PC-9 (cell line): ENCODE results near the gene PLCH2. TPM values are rescaled to one million over a fixed set of nuclear protein-coding genes. Genes with fewer than 3 reads are reported as not detected.

Experiments used
- BruUV-seq: library from RNA; stranded (reverse); fragments of 400-500 nt; replicated peaks from 2 replicates; lab custom pipeline; 2021; lab: Mats Ljungman, UMichigan
- CTCF ChIA-PET: fragments of 300-600 bp; sonication (Branson Sonifier 250); formaldehyde crosslinking; loops from one replicate; lab custom pipeline; 2022; ENCODE audit warnings: antibody characterized with exemption; lab: Charles Lee
- POLR2A ChIA-PET: fragments of 300-600 bp; sonication (Branson Sonifier 250); formaldehyde crosslinking; loops from one replicate; lab custom pipeline; 2022; ENCODE audit warnings: antibody characterized with exemption; ENCODE audit not compliant: unreplicated experiment; lab: Charles Lee
- DNase-seq, 2 experiments: peaks; one replicate each; pipeline versions ENCODE4 v3.0.0 to v3.0.0-alpha.2; 2015 to 2022; ENCODE audit warnings: mixed read lengths in 1 of 2
- H2AFZ ChIP-seq: fragments of 200-600 bp; sonication (generic); 2 replicates; pipeline ENCODE4 v1.8.1; 2017; ENCODE audit warnings: antibody characterized with exemption
- H3F3A ChIP-seq: fragments of 200-600 bp; sonication (generic); 2 replicates; pipeline ENCODE4 v1.8.1; 2017; ENCODE audit warnings: antibody characterized with exemption, mild to moderate bottlenecking, low read depth; ENCODE audit not compliant: insufficient read depth
- H3K27ac ChIP-seq: fragments of 200-600 bp; sonication (generic); 2 replicates; pipeline ENCODE4 v1.6.1; 2016; ENCODE audit warnings: mixed run types
- H3K27me3 ChIP-seq: fragments of 200-600 bp; sonication (generic); 2 replicates; pipeline ENCODE4 v1.6.1; 2016; ENCODE audit warnings: low read depth, mixed run types; ENCODE audit not compliant: insufficient read depth
- H3K36me3 ChIP-seq: fragments of 200-600 bp; sonication (generic); 2 replicates; pipeline ENCODE4 v1.6.1; 2016; ENCODE audit warnings: low read depth, mixed run types
- H3K4me1 ChIP-seq: fragments of 200-600 bp; sonication (generic); replicated peaks from 2 replicates; pipeline ENCODE4 v1.6.1; 2016; ENCODE audit warnings: mixed run types; ENCODE audit not compliant: insufficient read depth
- H3K4me2 ChIP-seq: fragments of 200-600 bp; sonication (generic); 2 replicates; pipeline ENCODE4 v1.6.1; 2017; ENCODE audit warnings: mixed run types
- H3K4me3 ChIP-seq: fragments of 200-600 bp; sonication (generic); 2 replicates; pipeline ENCODE4 v1.6.1; 2016; ENCODE audit warnings: mixed run types
- H3K79me2 ChIP-seq: fragments of 200-600 bp; sonication (generic); 2 replicates; pipeline ENCODE4 v1.6.1; 2017; ENCODE audit warnings: low read depth, mixed run types
- H3K9me2 ChIP-seq: fragments of 200-600 bp; sonication (generic); 2 replicates; pipeline ENCODE4 v1.8.1; 2017; ENCODE audit warnings: mild to moderate bottlenecking; ENCODE audit not compliant: insufficient read depth
- H3K9me3 ChIP-seq: fragments of 200-600 bp; sonication (generic); 2 replicates; pipeline ENCODE4 v1.8.1; 2016; ENCODE audit warnings: low read depth; ENCODE audit not compliant: insufficient read depth
- H4K20me1 ChIP-seq: fragments of 200-600 bp; sonication (generic); 2 replicates; pipeline ENCODE4 v1.8.1; 2017; ENCODE audit not compliant: insufficient read depth
- CTCF ChIP-seq: fragments of 200-600 bp; sonication (generic); conservative IDR thresholded peaks from 2 replicates; pipeline ENCODE4 v1.6.1; 2017; ENCODE audit warnings: mixed run types, antibody characterized with exemption, mild to moderate bottlenecking, moderate library complexity
- EZH2 ChIP-seq: fragments of 200-600 bp; sonication (generic); IDR thresholded peaks from 2 replicates; pipeline ENCODE4 v1.8.0; 2017; ENCODE audit warnings: antibody characterized with exemption, low read depth
- intact Hi-C: fragments of 100-400 bp; cut with micrococcal nuclease; formaldehyde crosslinking; loops from one replicate; pipeline ENCODE4 v1.10.0; 2022; ENCODE audit not compliant: unreplicated experiment
- total RNA-seq: library from RNA; stranded (reverse); gene quantifications from 2 replicates; pipeline ENCODE4 v1.2.3, GENCODE V29; 2021

The PLCH2 gene
- total RNA-seq, 1 experiment from 2014 or later = 0.98 TPM

- intact Hi-C loops = no loop called here
- Histone ChIP-seq H3K9me2 (no peaks in the 10 kb centered on the region), H3K27ac (no peak overlapping the region), H3K9me3 (no peaks in the 10 kb centered on the region), H3K27me3 (peaks cover 46% of the 10 kb centered on the region), H3K4me3 (no peak overlapping the region), H3K79me2 (no peaks in the 10 kb centered on the region), H3K36me3 (no peaks in the 10 kb centered on the region), H4K20me1 (no peaks in the 10 kb centered on the region; the same call in 1 of the 2 replicates), H3F3A (no peaks in the 10 kb centered on the region), H2AFZ (no peak overlapping the region), H3K4me1 (peaks cover 8% of the 10 kb centered on the region; the same call in 1 of the 2 replicates), H3K4me2 (no peak overlapping the region)
- DNase-seq = no peak
- BruUV-seq = no TSS peak
- POLR2A ChIA-PET = no interaction called here
- TF ChIP-seq CTCF (no peak), EZH2 (no peak)
- CTCF ChIA-PET = no interaction called here
Observed at GRCh38 chr1:2462819-2463218, 13.3 kb upstream of the PLCH2 start.

- peaks cover 4% of the 10 kb centered on the region; the same call in 1 of the 2 replicates for H4K20me1 ChIP-seq
- intact Hi-C loops = no loop called here
Observed at GRCh38 chr1:2463396-2463795, 12.7 kb upstream of the PLCH2 start.

DNA sequence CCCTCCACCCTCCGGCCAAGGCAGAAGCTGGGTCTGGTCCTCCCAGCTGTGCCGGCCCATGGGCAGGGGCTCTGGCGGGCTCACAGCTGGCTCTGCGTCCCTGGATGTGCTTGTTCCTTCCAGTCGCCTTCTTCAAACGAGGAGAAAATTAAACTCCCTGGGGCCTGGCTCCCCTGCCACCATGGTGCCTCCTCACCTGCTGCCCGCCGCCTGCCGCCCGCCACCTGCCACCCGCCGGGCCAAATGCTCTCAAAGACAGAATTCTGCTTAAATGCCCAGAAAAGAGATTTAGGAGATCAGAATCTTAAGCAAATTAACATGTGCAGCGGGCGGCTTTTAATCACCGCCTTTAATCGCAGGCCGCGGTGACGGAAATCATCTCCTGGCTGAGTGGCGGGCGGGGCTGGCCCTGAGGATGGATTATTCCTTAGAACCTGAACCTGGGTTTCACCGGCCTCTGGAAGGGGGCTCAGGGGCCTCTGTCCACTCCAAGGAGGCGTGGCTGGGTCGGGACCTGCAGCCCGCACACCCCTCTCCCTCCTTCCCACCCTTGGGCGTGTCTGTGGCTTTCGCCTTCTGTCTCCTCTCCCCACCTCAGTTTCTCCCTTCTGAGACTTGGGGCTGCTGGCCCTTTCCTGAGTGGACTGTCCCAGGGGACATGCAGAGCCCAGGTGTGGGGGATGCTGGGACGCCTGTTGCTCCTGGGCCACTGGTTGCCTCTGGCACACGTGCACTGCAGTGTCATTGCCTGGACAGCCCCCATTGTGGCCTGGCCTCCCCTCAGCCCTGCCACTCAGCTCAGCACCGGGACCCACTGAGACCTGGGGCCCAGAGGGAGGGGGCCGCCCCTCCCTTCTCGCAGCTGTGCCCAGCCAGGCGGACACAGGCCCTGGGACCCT, 10.5 kb upstream of the PLCH2 start:
- Histone ChIP-seq H3K9me3 (no peaks in the 10 kb centered on the region), H3K9me2 (no peaks in the 10 kb centered on the region), H3F3A (peaks cover 6% of the 10 kb centered on the region; the same call in 1 of the 2 replicates), H3K27ac (no peak overlapping the region), H3K4me2 (no peak overlapping the region), H3K36me3 (no peaks in the 10 kb centered on the region), H3K4me1 (no peaks in the 10 kb centered on the region), H3K79me2 (no peaks in the 10 kb centered on the region), H3K27me3 (peaks cover 67% of the 10 kb centered on the region), H2AFZ (no peak overlapping the region), H3K4me3 (no peak overlapping the region), H4K20me1 (peaks cover 5% of the 10 kb centered on the region; the same call in 1 of the 2 replicates)
- ChIA-PET CTCF (no interaction called here), POLR2A (no interaction called here)
- TF ChIP-seq CTCF (no peak), EZH2 (no peak)
- no TSS peak for BruUV-seq
- DNase-seq = no peak
- intact Hi-C loops = no loop called here

More at GRCh38 chr1:2463396-2463795, 12.7 kb upstream of the PLCH2 start:
- Histone ChIP-seq H3K36me3 (no peaks in the 10 kb centered on the region), H3K27ac (no peak overlapping the region), H3K9me3 (no peaks in the 10 kb centered on the region), H3K79me2 (no peaks in the 10 kb centered on the region), H3K4me3 (no peak overlapping the region), H3K4me1 (peaks cover 8% of the 10 kb centered on the region; the same call in 1 of the 2 replicates), H2AFZ (no peak overlapping the region), H3K9me2 (no peaks in the 10 kb centered on the region), H3K27me3 (peaks cover 46% of the 10 kb centered on the region), H3K4me2 (no peak overlapping the region), H3F3A (peaks cover 3% of the 10 kb centered on the region; the same call in 1 of the 2 replicates)
- ChIA-PET CTCF (no interaction called here), POLR2A (no interaction called here)
- no TSS peak for BruUV-seq
- TF ChIP-seq CTCF (no peak), EZH2 (no peak)
- DNase-seq = no peak
